HepG2 (cell line): ENCODE measurements around the gene ITGB2. TPM values are rescaled to one million over a fixed set of nuclear protein-coding genes. Genes with fewer than 3 reads are reported as not detected.

ENCODE experiments used
- ATAC-seq: fragments of 200-7000 bp; cut with Tn5 transposase; 3 replicates; pipeline ENCODE4 v1.9.1; 2020; ENCODE audit warnings: mild to moderate bottlenecking, moderate library complexity
- BruUV-seq: library from RNA; stranded (reverse); fragments of 400-500 nt; replicated peaks from 2 replicates; lab custom pipeline; 2021; lab: Mats Ljungman, UMichigan
- CTCF ChIA-PET: fragments of 300-600 bp; formaldehyde crosslinking; extraction: SDS; loops from one replicate; lab custom pipeline; 2021; ENCODE audit warnings: low total read pairs, inconsistent platforms, low intra/inter-chr PET ratio; lab: Yijun Ruan, JAX
- POLR2A ChIA-PET: fragments of 350-600 bp; sonication (Branson Sonifier 250); formaldehyde crosslinking; loops from one replicate; lab custom pipeline; 2020; ENCODE audit warnings: antibody characterized with exemption, inconsistent platforms; lab: Yijun Ruan, JAX
- DNase-seq: peaks from one replicate; pipeline ENCODE4 v3.0.0-alpha.2; 2015; ENCODE audit warnings: low spot score
- FAIRE-seq: peaks from 3 replicates; lab custom pipeline; 2011; peaks lifted over from hg19 to GRCh38; lab: Jason Lieb, UNC
- H2AFZ ChIP-seq: one replicate; pipeline ENCODE4 v1.6.1; 2011; ENCODE audit warnings: low read length, inconsistent platforms
- H3K27ac ChIP-seq: fragments of 300-600 bp; 3 replicates; pipeline ENCODE4 v1.8.0; 2011; ENCODE audit warnings: mixed run types, mild to moderate bottlenecking, mixed read lengths, low read length, inconsistent platforms; ENCODE audit not compliant: insufficient read depth; ENCODE audit errors: extremely low read length
- H3K27me3 ChIP-seq, 2 experiments: fragments of 200-600 bp in 1 of 2; 2 replicates in 1 of 2; 3 replicates in 1 of 2; pipeline versions ENCODE4 v1.6.0 to v1.8.0; 2011; ENCODE audit warnings: low read length in 2 of 2, mild to moderate bottlenecking in 2 of 2, moderate library complexity in 2 of 2, inconsistent platforms in 1 of 2; ENCODE audit not compliant: insufficient read depth in 2 of 2, control insufficient read depth in 1 of 2
- H3K36me3 ChIP-seq, 2 experiments: fragments of 200-600 bp in 1 of 2; replicated peaks in 1 of 2; 2 replicates in 1 of 2; 3 replicates in 1 of 2; pipeline versions ENCODE4 v1.5.1 to v1.8.0; 2011; ENCODE audit warnings: low read length in 2 of 2, inconsistent platforms in 1 of 2; ENCODE audit not compliant: insufficient read depth in 2 of 2, control insufficient read depth in 1 of 2
- H3K4me1 ChIP-seq: 2 replicates; pipeline ENCODE4 v1.5.1; 2012; ENCODE audit warnings: low read length, inconsistent platforms; ENCODE audit not compliant: insufficient read depth
- H3K4me2 ChIP-seq: 2 replicates; pipeline ENCODE4 v1.6.0; 2011; ENCODE audit warnings: low read depth, low read length, inconsistent platforms
- H3K4me3 ChIP-seq, 3 experiments: fragments of 200-600 bp in 1 of 3; sonication (generic), shearing (Covaris generic) in 1 of 3; replicated peaks in 1 of 3; 2 replicates each; pipeline ENCODE4 v1.5.1; 2011 to 2016; ENCODE audit warnings: low read length in 3 of 3, inconsistent platforms in 2 of 3, low read depth in 2 of 3, mild to moderate bottlenecking in 2 of 3, control low read depth in 1 of 3, mixed read lengths in 1 of 3; ENCODE audit not compliant: insufficient read depth in 1 of 3
- H3K79me2 ChIP-seq: one replicate; pipeline ENCODE4 v1.6.1; 2011; ENCODE audit warnings: low read length, inconsistent platforms; ENCODE audit not compliant: insufficient read depth
- H3K9ac ChIP-seq: 2 replicates; pipeline ENCODE4 v1.6.0; 2011; ENCODE audit warnings: mild to moderate bottlenecking, low read depth, low read length, inconsistent platforms; ENCODE audit not compliant: insufficient read depth
- H3K9me3 ChIP-seq: 2 replicates; pipeline ENCODE4 v1.5.1; 2012; ENCODE audit warnings: mild to moderate bottlenecking, low read length
- H4K20me1 ChIP-seq: 2 replicates; pipeline ENCODE4 v1.6.0; 2011; ENCODE audit warnings: inconsistent platforms, mild to moderate bottlenecking, low read length, moderate library complexity; ENCODE audit not compliant: insufficient read depth
- BORCS8-MEF2B ChIP-seq: sonication (generic); formaldehyde crosslinking; IDR thresholded peaks from 2 replicates; pipeline ENCODE4 v1.8.0; 2022; ENCODE audit warnings: mild to moderate bottlenecking, missing genetic modification reagents
- RXRA ChIP-seq: sonication (generic); formaldehyde crosslinking; IDR thresholded peaks from 2 replicates; pipeline ENCODE4 v1.5.1; 2020; ENCODE audit warnings: missing genetic modification reagents
- SATB2 ChIP-seq: sonication (generic); formaldehyde crosslinking; IDR thresholded peaks from 2 replicates; pipeline ENCODE4 v1.5.0; 2020; ENCODE audit warnings: missing genetic modification reagents
- SCMH1 ChIP-seq: sonication (generic); formaldehyde crosslinking; IDR thresholded peaks from 2 replicates; pipeline ENCODE4 v1.9.0; 2021; ENCODE audit warnings: missing genetic modification reagents, mild to moderate bottlenecking, borderline replicate concordance
- TRIM24 ChIP-seq: sonication (generic); formaldehyde crosslinking; IDR thresholded peaks from 2 replicates; pipeline ENCODE4 v1.8.0; 2022; ENCODE audit warnings: mild to moderate bottlenecking, missing genetic modification reagents
- ZNF10 ChIP-seq: sonication (generic); formaldehyde crosslinking; IDR thresholded peaks from 2 replicates; pipeline ENCODE4 v1.4.0; 2020; ENCODE audit warnings: mild to moderate bottlenecking, low read depth, missing genetic modification reagents, borderline replicate concordance
- ZNF34 ChIP-seq: sonication (generic); formaldehyde crosslinking; IDR thresholded peaks from 2 replicates; pipeline ENCODE4 v1.4.0; 2020; ENCODE audit warnings: mild to moderate bottlenecking, missing genetic modification reagents, borderline replicate concordance
- ZNF432 ChIP-seq: sonication (generic); formaldehyde crosslinking; IDR thresholded peaks from 2 replicates; pipeline ENCODE4 v1.5.0; 2020; ENCODE audit warnings: missing genetic modification reagents, mild to moderate bottlenecking, borderline replicate concordance
- whole genome bisulfite sequencing: methylation state at CpG from one replicate; pipeline ENCODE4 v1.1.6; 2017; ENCODE audit warnings: low lambda C conversion rate; 5-methylcytosine and 5-hydroxymethylcytosine counted together
- in situ Hi-C: cut with HindIII; loops from 2 replicates; pipeline ENCODE4 v1.10.0; 2017; ENCODE audit warnings: low pct_unique_long_range_greater_than_20kb; ENCODE audit not compliant: extremely low pct_ligation_motif_present
- intact Hi-C: fragments of 100-400 bp; cut with micrococcal nuclease; formaldehyde crosslinking; loops from one replicate; pipeline ENCODE4 v1.10.0; 2022; ENCODE audit not compliant: unreplicated experiment
- polyA plus RNA-seq, 8 experiments: library from polyadenylated mRNA; depleted of rRNA in 3 of 8; stranded (reverse) in 7 of 8; unstranded in 1 of 8; fragments of >200 nt; fragmentation: Illumina TruSeq in 4 of 8; extraction: Trizol in 4 of 8; gene quantifications; 2 replicates each; pipeline versions ENCODE4 v1.2.1 to v1.2.3, GENCODE V29; 2011 to 2016; ENCODE audit warnings: low read depth in 4 of 8, missing spikeins in 1 of 8, mixed read lengths in 1 of 8; ENCODE audit not compliant: insufficient read depth in 1 of 8
- total RNA-seq, 5 experiments: library from RNA; depleted of rRNA; stranded (reverse); fragments of >200 nt; fragmentation: Illumina TruSeq; extraction: Trizol; gene quantifications; 2 replicates each; pipeline ENCODE4 v1.2.3, GENCODE V29; 2016; ENCODE audit warnings: low read depth in 1 of 5
- TF ChIP-seq, protein P1 (sequence below): sonication (generic); formaldehyde crosslinking; IDR thresholded peaks from 2 replicates; pipeline ENCODE4 v1.8.0; 2022; ENCODE audit warnings: missing genetic modification reagents, mild to moderate bottlenecking, moderate library complexity, borderline replicate concordance
- TF ChIP-seq, protein P2 (sequence below): IDR thresholded peaks from 2 replicates; pipeline ENCODE4 v1.6.1; 2016; ENCODE audit warnings: mild to moderate bottlenecking, missing biosample characterization, missing genetic modification reagents
- TF ChIP-seq, protein P3 (sequence below): sonication (generic); formaldehyde crosslinking; IDR thresholded peaks from 2 replicates; pipeline ENCODE4 v1.4.0; 2020; ENCODE audit warnings: missing genetic modification reagents
- TF ChIP-seq, protein P4 (sequence below): sonication (generic); formaldehyde crosslinking; IDR thresholded peaks from 2 replicates; pipeline ENCODE4 v1.4.0; 2020; ENCODE audit warnings: missing genetic modification reagents, borderline replicate concordance
- TF ChIP-seq, protein P5 (sequence below): IDR thresholded peaks from 2 replicates; pipeline ENCODE4 v1.6.1; 2016; ENCODE audit warnings: low read depth

Gene ITGB2
- total and polyA plus RNA-seq, 2 of the 13 experiments (the other 11 are each of a cell fraction or from before 2014, with no cell fraction given), result 4.2 to 18.0 TPM

DNA sequence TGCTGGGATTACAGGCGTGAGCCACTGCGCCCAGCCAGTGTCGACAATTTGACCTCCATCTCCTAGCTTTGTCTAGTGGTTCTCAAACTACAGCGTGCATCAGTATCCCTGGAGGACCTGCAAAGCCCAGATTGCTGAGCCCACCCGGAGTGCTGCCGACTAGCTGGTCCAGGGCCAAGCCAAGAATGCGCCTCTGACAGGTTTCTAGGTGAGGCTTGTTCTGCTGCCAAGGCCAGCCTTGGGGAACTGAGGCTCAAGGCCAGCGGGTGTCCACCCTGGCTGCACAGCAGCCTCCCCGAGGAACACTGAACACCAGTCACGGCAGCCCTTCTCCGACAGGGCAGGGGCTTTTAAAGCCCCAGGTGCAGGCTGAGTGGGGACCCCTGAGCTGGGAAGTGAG lies 37.4 kb downstream of the ITGB2 start:
- Histone ChIP-seq H3K27ac (no peak overlapping the region), H3K36me3 (no peaks in the 10 kb centered on the region; a peak in 1 of 5 replicates), H3K79me2 (no peaks in the 10 kb centered on the region), H3K4me1 (peaks cover 79% of the 10 kb centered on the region), H3K4me3 (no peak overlapping the region), H2AFZ (no peak overlapping the region), H3K9me3 (no peaks in the 10 kb centered on the region), H3K27me3 (no peaks in the 10 kb centered on the region), H4K20me1 (no peaks in the 10 kb centered on the region), H3K9ac (no peak overlapping the region), H3K4me2 (no peak overlapping the region)
- no peak for DNase-seq
- ChIA-PET CTCF (no interaction called here), POLR2A (interaction anchor here (1.5 kb wide), 1 partner anchor 31 kb away, joined by 3 read pairs; no protein-coding TSS in a partner anchor)
- WGBS, result 100% methylated on average over 4 of the region's 11 CpGs
- intact Hi-C loops (no loop called here), in situ Hi-C loops (no loop called here)
- BruUV-seq, result no TSS peak
- no peak for TF ChIP-seq RXRA (CRISPR knock-in tag)
- TF ChIP-seq, protein P1, sequence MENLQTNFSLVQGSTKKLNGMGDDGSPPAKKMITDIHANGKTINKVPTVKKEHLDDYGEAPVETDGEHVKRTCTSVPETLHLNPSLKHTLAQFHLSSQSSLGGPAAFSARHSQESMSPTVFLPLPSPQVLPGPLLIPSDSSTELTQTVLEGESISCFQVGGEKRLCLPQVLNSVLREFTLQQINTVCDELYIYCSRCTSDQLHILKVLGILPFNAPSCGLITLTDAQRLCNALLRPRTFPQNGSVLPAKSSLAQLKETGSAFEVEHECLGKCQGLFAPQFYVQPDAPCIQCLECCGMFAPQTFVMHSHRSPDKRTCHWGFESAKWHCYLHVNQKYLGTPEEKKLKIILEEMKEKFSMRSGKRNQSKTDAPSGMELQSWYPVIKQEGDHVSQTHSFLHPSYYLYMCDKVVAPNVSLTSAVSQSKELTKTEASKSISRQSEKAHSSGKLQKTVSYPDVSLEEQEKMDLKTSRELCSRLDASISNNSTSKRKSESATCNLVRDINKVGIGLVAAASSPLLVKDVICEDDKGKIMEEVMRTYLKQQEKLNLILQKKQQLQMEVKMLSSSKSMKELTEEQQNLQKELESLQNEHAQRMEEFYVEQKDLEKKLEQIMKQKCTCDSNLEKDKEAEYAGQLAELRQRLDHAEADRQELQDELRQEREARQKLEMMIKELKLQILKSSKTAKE (CRISPR knock-in tag), result no peak
- no peak for TF ChIP-seq SATB2 (CRISPR knock-in tag)
- TF ChIP-seq, protein P2, sequence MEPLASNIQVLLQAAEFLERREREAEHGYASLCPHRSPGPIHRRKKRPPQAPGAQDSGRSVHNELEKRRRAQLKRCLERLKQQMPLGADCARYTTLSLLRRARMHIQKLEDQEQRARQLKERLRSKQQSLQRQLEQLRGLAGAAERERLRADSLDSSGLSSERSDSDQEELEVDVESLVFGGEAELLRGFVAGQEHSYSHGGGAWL (CRISPR knock-in tag), result no peak
- TF ChIP-seq ZNF432 (CRISPR knock-in tag), result no peak
- TF ChIP-seq, protein P3, sequence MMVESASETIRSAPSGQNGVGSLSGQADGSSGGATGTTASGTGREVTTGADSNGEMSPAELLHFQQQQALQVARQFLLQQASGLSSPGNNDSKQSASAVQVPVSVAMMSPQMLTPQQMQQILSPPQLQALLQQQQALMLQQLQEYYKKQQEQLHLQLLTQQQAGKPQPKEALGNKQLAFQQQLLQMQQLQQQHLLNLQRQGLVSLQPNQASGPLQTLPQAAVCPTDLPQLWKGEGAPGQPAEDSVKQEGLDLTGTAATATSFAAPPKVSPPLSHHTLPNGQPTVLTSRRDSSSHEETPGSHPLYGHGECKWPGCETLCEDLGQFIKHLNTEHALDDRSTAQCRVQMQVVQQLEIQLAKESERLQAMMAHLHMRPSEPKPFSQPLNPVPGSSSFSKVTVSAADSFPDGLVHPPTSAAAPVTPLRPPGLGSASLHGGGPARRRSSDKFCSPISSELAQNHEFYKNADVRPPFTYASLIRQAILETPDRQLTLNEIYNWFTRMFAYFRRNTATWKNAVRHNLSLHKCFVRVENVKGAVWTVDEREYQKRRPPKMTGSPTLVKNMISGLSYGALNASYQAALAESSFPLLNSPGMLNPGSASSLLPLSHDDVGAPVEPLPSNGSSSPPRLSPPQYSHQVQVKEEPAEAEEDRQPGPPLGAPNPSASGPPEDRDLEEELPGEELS (CRISPR knock-in tag), result no peak
- TF ChIP-seq ZNF34, result no peak
- TF ChIP-seq ZNF10 (CRISPR knock-in tag), result no peak
- no peak for TF ChIP-seq BORCS8-MEF2B
- no peak for TF ChIP-seq TRIM24 (CRISPR knock-in tag)
- TF ChIP-seq, protein P4, sequence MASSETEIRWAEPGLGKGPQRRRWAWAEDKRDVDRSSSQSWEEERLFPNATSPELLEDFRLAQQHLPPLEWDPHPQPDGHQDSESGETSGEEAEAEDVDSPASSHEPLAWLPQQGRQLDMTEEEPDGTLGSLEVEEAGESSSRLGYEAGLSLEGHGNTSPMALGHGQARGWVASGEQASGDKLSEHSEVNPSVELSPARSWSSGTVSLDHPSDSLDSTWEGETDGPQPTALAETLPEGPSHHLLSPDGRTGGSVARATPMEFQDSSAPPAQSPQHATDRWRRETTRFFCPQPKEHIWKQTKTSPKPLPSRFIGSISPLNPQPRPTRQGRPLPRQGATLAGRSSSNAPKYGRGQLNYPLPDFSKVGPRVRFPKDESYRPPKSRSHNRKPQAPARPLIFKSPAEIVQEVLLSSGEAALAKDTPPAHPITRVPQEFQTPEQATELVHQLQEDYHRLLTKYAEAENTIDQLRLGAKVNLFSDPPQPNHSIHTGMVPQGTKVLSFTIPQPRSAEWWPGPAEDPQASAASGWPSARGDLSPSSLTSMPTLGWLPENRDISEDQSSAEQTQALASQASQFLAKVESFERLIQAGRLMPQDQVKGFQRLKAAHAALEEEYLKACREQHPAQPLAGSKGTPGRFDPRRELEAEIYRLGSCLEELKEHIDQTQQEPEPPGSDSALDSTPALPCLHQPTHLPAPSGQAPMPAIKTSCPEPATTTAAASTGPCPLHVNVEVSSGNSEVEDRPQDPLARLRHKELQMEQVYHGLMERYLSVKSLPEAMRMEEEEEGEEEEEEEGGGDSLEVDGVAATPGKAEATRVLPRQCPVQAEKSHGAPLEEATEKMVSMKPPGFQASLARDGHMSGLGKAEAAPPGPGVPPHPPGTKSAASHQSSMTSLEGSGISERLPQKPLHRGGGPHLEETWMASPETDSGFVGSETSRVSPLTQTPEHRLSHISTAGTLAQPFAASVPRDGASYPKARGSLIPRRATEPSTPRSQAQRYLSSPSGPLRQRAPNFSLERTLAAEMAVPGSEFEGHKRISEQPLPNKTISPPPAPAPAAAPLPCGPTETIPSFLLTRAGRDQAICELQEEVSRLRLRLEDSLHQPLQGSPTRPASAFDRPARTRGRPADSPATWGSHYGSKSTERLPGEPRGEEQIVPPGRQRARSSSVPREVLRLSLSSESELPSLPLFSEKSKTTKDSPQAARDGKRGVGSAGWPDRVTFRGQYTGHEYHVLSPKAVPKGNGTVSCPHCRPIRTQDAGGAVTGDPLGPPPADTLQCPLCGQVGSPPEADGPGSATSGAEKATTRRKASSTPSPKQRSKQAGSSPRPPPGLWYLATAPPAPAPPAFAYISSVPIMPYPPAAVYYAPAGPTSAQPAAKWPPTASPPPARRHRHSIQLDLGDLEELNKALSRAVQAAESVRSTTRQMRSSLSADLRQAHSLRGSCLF, result no peak
- no peak for TF ChIP-seq SCMH1 (CRISPR knock-in tag)
- TF ChIP-seq, protein P5, sequence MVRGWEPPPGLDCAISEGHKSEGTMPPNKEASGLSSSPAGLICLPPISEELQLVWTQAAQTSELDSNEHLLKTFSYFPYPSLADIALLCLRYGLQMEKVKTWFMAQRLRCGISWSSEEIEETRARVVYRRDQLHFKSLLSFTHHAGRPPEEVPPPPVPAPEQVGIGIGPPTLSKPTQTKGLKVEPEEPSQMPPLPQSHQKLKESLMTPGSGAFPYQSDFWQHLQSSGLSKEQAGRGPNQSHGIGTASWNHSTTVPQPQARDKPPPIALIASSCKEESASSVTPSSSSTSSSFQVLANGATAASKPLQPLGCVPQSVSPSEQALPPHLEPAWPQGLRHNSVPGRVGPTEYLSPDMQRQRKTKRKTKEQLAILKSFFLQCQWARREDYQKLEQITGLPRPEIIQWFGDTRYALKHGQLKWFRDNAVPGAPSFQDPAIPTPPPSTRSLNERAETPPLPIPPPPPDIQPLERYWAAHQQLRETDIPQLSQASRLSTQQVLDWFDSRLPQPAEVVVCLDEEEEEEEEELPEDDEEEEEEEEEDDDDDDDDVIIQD (CRISPR knock-in tag), result no peak
- FAIRE-seq, result no peak
- no peak for ATAC-seq
